ENCODE measurements around the gene KIAA0586. TPM values are rescaled to one million over a fixed set of nuclear protein-coding genes. Genes with fewer than 3 reads are reported as not detected.
"Not testable (repeated sequence)": the region's sequence is repeated elsewhere in the genome, so short reads cannot be mapped to it uniquely, and the experiment has no call there.

The KIAA0586 gene
- total RNA-seq, 1 donor from 2014 or later, result 27.1 TPM

- DNase-seq, result peak; percentile 32
Measured at GRCh38 chr14:58549105-58549757, 121.7 kb downstream of the KIAA0586 start.

GRCh38 chr14:58553959-58554358 is 126.4 kb downstream of the KIAA0586 start:
- no peak for DNase-seq

GRCh38 chr14:58555647-58556046 is 128.1 kb downstream of the KIAA0586 start:
- no peak for DNase-seq

- DNase-seq, result no peak
Measured at GRCh38 chr14:58557242-58557641, 129.7 kb downstream of the KIAA0586 start.

GRCh38 chr14:58560208-58560607 is 132.7 kb downstream of the KIAA0586 start:
- no peak for DNase-seq

GRCh38 chr14:58562141-58562540 is 134.6 kb downstream of the KIAA0586 start:
- DNase-seq, result peak; percentile 56

GRCh38 chr14:58563978-58564377 is 136.5 kb downstream of the KIAA0586 start:
- DNase-seq, result no peak

GRCh38 chr14:58565832-58566231 is 138.3 kb downstream of the KIAA0586 start:
- DNase-seq, result no peak

- DNase-seq, result no peak
Measured at GRCh38 chr14:58566979-58567378, 139.5 kb downstream of the KIAA0586 start.

GRCh38 chr14:58568322-58568721 is 140.8 kb downstream of the KIAA0586 start:
- no peak for DNase-seq

- DNase-seq, result no peak
Measured at GRCh38 chr14:58571256-58571655, 143.7 kb downstream of the KIAA0586 start.

- DNase-seq, result peak; percentile 35
Measured at GRCh38 chr14:58571769-58572472, 144.4 kb downstream of the KIAA0586 start.

- no peak for DNase-seq
Measured at GRCh38 chr14:58572473-58572853, 144.9 kb downstream of the KIAA0586 start.

GRCh38 chr14:58572863-58573262 is 145.3 kb downstream of the KIAA0586 start:
- DNase-seq, result no peak

GRCh38 chr14:58574623-58575022 is 147.1 kb downstream of the KIAA0586 start:
- no peak for DNase-seq

GRCh38 chr14:58575956-58576355 is 148.4 kb downstream of the KIAA0586 start:
- DNase-seq, result no peak

- not testable (repeated sequence) for DNase-seq
Measured at GRCh38 chr14:58580035-58580434, 152.5 kb downstream of the KIAA0586 start.

- DNase-seq, result not testable (repeated sequence)
Measured at GRCh38 chr14:58581389-58581788, 153.9 kb downstream of the KIAA0586 start.

GRCh38 chr14:58584383-58584782 is 156.9 kb downstream of the KIAA0586 start:
- DNase-seq, result no peak

- DNase-seq, result no peak
Measured at GRCh38 chr14:58587271-58587670, 159.8 kb downstream of the KIAA0586 start.

- DNase-seq, result not testable (repeated sequence)
Measured at GRCh38 chr14:58588321-58588720, 160.8 kb downstream of the KIAA0586 start.

- DNase-seq, result no peak
Measured at GRCh38 chr14:58593977-58594376, 166.5 kb downstream of the KIAA0586 start.

GRCh38 chr14:58597041-58597440 is 169.5 kb downstream of the KIAA0586 start:
- DNase-seq, result no peak
